GM19463 (cell line): ENCODE measurements around the gene CANX.
"Not testable (repeated sequence)": the region's sequence is repeated elsewhere in the genome, so short reads cannot be mapped to it uniquely, and the experiment has no call there.

Experiments
- ATAC-seq: cut with Tn5 transposase; IDR thresholded peaks from one replicate; pipeline ENCODE4 v1.9.1; 2021; ENCODE audit warnings: mild to moderate bottlenecking, moderate library complexity; ENCODE audit not compliant: unreplicated experiment

Gene CANX

DNA sequence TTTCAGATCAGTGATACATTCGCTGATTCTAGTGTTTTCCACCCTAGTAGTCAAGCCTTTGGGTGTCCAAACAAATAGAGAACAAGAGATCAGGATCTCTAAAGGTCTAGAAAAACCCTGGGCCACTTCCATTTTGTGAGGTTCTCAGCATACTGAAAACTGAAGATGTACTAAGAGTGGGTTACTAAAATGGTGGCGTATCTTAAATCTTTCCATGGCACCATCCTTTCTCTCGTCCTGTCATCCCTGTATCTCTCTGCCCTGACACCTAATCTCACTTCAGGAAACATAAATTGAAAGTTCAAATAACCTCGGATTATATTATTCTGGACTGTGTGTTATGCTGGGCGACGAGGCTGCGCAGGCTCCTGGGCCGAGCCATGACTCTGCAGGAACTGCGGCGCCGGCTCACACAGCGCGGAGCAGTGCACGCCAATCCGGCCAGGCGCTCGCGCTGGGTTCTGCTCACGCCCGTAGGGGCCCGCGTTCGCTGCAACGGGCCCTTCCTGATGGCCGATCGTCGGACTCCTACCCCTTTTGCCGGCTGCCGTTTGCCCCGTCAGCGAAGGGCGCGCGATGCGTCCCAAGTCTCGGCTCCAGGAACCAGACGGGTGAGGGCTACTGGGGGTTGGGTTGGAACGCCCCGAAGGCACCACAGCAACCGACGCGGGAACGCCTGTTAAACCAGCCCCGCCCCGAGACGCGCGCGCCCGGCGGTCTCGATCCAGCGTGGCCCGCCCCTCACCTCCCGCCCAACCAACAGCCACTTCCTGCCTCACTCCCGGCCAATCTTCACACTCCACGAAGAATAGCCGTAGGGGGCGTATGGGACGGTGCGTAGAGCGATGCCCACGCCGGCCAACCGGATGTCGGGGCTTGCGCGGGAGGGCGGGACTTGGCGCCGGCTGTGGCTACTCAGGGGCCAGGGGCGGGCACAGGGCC, 503 bp upstream of the CANX start:
- peak; percentile 83 for ATAC-seq

DNA sequence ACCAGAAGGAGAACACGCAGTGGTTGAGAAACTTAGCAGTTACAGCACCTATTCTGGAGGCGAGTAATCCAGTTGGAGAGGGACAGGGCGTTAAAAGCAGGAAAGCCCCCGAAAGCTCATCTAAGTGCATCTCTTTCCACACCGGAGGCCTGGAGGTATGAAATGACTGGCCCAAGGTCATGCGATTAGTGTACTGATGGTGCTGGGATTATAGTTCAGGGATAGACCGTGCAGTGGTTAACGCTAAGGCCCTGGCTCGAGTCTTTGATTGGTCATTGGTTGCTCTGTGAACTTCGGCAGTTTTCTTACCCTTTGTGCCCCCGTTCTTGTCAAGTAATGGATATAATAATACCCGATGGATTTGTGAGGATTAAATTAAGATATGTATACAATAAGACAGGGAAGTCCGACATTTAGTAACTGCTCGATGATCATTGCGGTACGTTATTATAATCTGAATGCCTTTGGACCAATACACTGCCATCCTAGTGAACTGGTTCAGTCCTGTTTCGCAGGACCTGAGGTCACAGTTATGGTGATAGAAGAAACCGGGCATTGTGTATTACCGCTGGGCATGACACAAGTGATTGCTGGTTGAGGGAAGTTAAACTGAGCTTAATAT, 960 bp downstream of the CANX start:
- peak; percentile 11 for ATAC-seq

DNA sequence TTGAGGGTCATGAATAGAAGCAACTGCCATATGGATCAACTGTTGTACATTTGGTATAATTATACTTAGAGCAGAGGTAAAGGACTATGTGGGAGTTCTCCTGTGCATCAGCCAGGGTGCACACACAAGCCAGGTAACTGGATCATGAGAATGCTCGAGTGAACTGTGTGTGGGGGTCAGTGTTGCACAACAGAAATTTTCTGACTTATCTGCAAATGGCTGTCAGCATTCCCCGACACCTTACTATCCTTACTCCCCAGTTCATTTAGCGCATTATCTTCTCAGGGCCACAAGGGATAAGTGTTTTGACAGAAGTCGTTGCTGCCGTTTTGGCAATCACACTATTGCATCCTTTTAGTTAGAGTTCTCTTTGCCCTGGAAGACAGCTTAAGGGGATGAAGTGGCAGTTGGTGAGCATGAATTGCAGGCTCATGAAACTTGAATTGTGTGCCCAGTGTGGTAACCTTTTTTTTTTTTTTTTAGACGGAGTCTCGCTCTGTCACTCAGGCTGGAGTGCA, 1.7 kb downstream of the CANX start:
- ATAC-seq = no peak

DNA sequence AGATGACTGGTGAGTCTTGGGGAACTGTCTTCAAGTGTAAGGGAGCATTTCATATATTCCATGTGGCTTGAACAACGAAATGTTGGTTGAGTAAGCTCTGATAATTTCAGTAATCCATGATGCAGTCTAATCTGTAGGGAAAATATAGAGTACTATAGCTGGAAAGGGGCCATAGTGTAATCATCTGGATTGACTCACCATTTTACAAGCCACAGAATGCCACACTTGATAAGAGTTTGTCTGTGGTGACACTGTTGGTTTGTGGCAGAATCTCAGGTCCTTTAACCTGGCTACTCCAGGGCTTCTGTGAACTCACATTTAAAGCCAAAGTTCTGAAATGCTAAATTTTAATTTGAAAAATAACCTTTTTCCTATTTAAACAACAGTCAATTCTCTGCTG, 17.5 kb downstream of the CANX start:
- no peak for ATAC-seq

DNA sequence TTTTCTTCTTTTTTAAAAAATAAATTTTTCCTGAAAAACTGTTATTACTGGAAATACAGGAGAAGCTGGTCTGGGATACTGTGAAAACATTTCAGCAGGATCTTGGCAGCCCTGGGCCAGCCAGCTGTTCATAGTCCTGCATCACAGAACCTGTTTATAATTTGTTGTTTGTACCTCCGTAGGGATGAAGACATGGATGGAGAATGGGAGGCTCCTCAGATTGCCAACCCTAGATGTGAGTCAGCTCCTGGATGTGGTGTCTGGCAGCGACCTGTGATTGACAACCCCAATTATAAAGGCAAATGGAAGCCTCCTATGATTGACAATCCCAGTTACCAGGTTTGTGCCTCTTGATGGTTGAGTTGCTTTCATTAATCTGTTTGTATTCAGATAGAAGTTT, 21.5 kb downstream of the CANX start:
- no peak for ATAC-seq

DNA sequence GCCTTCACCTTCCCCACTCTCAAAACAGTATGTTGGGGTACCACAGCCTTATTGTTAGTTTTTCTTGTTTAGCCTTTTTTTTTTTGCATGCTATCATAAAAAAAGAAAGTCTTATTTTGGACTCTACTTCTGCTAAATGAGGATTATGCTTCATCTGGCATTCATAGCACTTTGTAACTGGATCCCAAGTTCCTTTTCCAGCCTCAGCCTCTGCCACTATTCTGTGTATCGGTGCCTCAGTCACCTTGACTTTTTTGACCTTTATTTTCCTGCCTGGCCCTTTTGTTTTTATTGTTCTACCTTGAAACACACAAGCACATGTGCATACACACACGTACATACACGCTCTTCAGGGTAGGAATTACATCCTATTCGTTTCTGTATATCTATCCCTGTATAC, 25.4 kb downstream of the CANX start:
- ATAC-seq = no peak

DNA sequence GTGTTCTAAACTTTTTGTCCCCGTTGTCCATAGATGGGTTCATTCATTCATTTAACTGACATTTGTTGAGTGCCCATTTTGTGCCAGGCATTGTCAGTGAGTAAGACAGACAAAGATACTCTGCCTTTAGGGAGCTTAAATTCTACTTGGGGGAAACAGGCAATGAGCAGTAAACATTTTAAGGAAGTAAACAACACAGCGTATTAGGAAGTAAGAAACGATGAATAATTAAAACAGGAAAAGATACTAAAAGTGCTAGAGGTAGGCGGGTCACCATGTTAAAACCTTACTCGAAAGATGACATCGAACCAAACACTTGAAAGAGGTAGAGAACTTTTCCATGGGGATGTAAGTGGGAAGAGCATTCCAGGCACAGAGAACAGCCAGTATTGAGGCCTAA, 28.3 kb downstream of the CANX start:
- no peak for ATAC-seq

DNA sequence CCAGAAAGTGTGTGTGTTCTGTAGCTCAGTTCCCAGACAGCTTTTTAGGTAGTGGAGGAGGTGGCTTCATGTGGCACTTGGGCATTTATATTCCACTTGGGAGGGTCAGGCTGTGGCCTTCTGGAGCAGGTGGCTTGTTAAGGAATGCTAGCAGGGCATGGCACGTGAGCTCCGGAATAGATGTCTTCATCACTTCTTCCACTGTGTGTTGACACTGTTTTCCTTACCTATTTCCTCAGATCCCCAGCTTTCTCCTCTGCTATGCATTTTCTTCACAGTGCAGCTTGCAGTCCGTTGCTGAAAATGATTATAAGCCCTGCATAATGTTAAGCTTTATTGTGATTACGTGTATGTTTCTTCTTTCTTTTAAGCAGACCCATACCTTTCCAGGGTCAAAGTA, 30.5 kb downstream of the CANX start:
- ATAC-seq = no peak

DNA sequence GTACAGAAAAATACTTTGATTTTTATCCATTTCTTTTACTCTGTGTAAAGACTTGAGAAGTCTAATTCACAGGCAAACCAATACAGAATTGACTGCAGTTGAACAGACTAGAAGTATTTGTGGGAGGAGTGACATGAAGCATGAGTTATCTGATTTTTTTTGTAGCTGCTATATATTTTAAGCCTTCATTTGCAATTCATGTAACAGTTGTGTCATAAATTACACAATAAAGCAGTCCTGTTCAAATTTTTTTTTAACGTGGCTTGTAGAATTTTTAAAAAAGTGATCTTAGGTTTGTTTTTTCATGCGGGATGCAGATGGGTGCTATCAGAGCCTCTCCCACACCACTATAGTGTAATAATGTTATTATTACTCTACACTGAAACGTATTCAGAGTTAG, 31.0 kb downstream of the CANX start:
- no peak for ATAC-seq

DNA sequence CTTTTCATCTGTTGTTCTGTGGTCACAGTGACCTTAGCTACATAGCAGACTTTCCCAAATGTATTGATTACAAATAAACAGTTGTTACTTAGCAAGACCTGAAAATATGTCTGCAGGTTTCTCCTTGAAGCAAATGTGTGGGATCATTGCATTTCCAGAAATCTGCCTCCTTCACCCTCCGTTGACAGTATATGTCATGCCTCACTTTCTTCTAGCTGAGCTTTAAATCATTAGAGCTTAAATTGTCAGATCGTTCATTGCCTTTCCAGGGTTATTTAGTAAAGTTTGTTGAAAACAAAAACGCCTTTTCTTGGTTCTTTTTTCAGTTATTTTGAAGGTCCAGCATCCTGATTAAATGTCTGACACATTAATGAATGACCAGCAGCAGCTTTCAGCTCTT, 31.6 kb downstream of the CANX start:
- no peak for ATAC-seq

DNA sequence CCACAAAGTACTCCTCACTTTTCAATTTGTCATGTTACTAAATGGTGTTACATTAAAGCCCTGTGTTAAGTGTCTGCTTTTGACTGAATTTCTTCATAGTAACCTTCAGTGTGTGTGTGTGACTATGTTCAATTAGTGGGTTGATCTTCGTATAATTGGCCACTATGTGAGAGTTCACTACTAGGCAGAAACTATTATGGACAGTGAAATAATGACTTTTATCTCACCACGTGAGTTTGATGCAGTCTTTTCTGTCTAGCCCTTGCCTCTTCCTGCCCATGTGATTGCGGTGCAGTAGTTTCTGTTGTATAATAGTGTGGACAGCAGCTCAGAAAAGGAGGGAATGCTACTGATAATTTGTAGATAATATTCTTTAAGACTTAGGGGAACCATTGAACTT, 32.1 kb downstream of the CANX start:
- ATAC-seq = no peak

DNA sequence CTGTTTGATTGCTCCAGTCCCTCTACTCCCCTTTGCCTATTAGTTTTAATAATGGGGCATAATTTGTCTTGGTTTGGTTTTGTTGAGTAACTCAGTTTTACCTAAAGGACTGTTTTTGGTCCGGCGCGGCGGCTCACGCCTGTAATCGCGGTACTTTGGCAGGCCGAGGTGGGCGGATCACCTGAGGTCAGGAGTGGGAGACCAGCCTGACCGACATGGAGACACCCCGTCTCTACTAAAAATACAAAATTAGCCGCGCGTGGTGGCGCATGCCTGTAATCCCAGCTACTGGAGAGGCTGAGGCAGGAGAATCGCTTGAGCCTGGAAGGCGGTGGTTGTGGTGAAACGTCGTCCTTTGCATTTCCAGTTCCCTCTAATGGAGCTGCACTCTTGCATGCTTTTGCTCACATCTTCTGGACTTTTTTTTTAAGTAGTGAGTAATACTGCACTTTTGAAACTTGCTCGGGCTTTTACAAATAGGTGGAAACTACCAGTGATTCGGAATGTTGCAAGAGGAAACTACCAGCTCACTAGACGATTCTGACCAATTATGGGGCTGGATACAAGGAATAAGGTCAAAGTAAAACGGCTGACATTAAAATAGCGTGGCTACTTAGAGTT, 33.1 kb downstream of the CANX start:
- peak; percentile 5 for ATAC-seq

DNA sequence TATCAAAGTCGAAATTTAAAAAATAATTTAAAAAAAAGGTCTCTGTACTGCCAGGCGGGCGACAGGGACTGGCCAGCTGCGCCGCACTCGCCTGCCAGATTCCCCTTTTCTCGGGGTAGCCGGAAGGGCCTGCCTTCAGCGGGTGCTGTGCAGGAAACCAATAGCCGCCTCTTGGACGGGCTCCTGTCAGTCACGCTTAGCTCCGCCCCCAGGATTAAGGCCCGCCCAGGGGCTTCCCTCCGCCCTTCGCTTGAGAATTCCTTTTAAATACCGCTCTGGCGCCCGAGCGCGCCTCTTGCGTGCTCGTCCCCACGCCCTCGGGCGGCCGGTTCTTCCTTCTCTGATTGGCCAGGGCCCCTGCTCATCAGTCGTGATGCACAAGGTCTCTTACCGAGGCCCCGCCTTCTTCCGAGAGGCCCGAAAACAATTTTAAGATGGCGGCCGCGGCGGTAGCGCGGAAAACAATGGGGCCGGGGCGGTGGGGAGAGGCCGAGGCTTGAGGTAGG, 33.7 kb downstream of the CANX start, which contains the start of gene MAML1:
MAML1 (plus strand) TSS at position 411 of the 506 bp plus-strand sequence. CDS start 291 bp downstream, outside the sequence.
- ATAC-seq = peak; percentile 93

DNA sequence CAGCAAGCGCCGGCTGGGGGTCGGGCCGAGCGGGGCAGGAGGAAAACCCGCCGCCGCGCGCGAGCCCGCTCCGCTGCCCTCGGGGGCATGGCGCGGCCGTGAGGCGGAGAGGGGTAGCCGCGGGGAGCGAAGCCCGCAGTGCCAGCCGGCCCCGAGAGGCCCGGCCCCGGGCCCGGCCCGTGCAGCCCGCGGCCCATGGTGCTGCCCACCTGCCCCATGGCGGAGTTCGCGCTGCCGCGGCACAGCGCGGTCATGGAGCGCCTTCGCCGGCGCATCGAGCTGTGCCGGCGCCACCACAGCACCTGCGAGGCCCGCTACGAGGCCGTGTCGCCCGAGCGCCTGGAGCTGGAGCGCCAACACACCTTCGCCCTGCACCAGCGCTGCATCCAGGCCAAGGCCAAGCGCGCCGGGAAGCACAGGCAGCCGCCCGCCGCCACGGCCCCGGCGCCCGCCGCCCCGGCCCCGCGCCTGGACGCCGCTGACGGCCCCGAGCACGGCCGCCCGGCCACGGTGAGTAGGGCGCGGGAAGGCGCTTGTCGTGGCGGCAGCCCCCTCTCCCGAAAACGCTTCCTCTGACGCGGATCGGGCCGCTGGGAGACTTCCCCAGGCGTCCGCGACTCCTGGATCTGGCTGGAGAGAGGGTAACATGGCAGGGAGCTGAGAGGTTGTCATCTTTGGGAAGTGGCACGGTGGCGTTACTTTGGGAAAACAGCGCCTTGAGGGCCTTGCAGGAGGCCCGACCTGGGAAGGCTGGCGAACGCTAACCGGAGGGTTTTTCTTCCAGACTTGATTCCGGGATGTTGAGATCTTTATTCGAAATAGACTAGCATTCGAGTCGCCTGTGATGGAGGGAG, 34.4 kb downstream of the CANX start:
- peak; percentile 22 for ATAC-seq

DNA sequence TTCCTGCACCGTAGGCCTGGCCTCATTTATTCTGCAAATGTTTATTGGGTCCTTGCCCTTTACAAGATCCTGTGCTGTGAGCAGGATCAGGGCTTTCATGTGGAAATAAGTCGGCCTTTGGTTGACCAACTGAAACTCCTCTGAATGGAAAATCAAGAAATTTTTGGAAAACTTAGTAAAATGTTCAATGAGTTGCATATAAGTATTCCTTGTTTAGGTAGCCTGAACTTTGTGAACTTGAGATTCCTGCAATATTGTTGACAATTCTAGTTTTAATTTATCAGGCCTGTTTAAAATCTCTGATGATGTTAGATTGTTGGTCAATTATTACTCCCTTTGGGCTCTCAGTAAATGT, 35.0 kb downstream of the CANX start:
- ATAC-seq = no peak

DNA sequence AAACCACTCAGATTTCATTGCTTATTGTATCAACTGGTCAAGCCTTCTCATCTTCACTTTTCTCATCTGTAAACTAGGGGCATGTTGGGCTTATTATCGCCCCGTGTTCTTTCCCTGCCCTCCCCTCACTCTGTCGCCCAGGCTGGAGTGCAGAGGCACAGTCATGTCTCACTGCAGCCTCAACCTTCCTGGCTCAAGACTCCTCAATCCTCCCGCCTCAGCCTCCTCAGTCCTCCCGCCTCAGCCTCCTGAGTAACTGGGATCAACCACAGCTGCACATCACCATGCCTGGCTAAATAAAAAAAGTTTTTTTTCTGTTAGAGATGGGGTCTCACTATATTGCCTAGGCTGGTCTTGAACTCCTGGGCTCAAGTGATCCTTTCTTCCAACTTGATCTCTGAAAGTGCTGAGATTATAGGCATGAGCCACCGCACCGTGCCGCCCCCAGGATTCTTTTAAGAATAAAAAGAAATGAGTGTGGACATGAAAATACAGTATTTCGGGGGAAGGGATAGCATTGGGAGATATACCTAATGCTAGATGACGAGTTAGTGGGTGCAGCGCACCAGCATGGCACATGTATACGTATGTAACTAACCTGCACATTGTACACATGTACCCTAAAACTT, 35.9 kb downstream of the CANX start:
- ATAC-seq = no peak

DNA sequence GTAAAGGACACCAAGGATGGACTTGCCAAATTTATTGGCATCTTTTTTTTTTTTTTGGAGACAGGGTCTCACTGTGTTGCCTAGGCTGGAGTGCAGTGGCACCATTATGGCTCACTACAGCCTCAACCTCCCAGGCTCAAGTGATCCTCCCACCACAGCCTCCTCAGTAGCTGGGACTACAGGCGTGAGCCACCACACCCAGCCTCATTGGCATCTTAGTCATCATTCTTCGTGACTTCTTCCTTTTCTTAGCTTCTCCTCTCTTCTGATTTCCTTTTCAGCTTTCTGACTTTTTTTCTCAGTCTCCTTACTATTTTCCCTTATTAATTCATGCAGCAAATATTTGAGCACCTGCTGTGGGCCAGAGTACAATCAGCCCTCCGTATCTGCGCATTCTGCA, 40.0 kb downstream of the CANX start:
- no peak for ATAC-seq

DNA sequence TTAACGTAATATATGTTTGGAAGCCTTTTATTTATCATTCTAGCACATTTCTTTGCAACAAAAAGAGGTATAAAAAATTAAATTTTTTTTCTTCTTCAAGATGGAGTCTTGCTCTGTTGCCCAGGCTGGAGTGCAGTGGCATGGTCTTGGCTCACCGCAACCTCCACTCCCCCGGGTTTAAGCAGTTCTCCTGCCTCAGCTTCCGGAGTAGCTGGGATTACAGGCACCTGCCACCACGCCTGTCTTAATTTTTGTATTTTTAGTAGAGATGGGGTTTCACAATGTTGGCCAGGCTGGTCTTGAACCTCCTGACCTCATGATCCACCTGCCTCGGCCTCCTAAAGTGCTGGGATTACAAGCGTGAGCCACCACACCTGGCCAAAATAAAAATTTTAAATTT, 45.3 kb downstream of the CANX start:
- not testable (repeated sequence) for ATAC-seq

DNA sequence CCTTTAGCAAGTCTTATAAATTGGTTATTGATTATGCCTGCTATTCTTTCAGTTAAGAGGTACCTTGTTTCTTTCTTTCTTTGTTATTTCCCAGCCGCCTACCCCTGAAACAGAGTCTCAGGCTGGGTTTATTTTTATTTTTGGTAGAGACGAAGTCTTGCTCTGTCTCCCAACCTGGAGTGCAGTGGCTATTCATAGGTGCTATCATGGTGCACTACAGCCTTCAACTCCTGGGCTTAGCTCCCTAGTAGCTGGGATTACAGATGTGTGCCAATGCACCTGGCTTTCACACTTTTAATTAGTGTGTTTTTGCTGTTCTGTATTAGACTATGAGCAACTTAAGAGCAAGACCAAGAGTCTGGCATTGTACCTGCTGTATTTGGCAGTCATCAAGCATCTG, 48.1 kb downstream of the CANX start:
- ATAC-seq = no peak

DNA sequence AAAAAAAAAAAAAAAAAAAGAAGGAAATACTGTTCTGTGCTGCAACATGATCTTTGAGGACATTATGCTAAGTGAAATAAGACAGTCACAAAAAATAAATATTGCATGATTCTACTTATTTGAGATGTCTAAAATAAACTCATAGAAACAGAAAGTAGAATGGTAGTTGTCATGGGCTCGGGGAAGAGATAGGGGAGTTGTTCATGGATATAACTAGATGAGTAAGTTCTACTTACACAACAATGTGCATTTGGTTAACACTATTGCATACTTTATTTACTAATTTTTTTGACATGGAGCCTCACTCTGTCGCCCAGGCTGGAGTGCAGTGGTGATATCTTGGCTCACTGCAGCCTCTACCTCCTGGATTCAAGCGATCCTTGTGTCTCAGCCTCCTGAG, 49.0 kb downstream of the CANX start:
- no peak for ATAC-seq
